SU-DHL-6 (cell line): ENCODE results near the gene WFDC10A.

Experiments
- H2AFZ ChIP-seq: fragments of 200-600 bp; sonication (generic); 2 replicates; pipeline ENCODE4 v1.6.1; 2014; ENCODE audit warnings: low read depth, mild to moderate bottlenecking, moderate library complexity, mixed read lengths, antibody characterized with exemption, low read length; ENCODE audit not compliant: severe bottlenecking
- H3F3A ChIP-seq: fragments of 200-600 bp; shearing (Covaris generic); 2 replicates; pipeline ENCODE4 v1.6.0; 2016; ENCODE audit warnings: antibody characterized with exemption, mild to moderate bottlenecking; ENCODE audit not compliant: insufficient read depth
- H3K27ac ChIP-seq: fragments of 200-600 bp; sonication (generic); 2 replicates; pipeline ENCODE4 v1.5.1; 2016; ENCODE audit warnings: low read depth, mild to moderate bottlenecking, low read length, moderate library complexity, mixed read lengths
- H3K27me3 ChIP-seq: fragments of 200-600 bp; sonication (generic), shearing (Covaris generic); 2 replicates; pipeline ENCODE4 v1.6.0; 2014; ENCODE audit warnings: mild to moderate bottlenecking, low read length
- H3K36me3 ChIP-seq: fragments of 200-600 bp; sonication (generic); 2 replicates; pipeline ENCODE4 v1.6.1; 2014; ENCODE audit warnings: mild to moderate bottlenecking, low read length, mixed read lengths
- H3K4me2 ChIP-seq: fragments of 300-600, 200-600 bp; shearing (Covaris generic), sonication (generic); 2 replicates; pipeline ENCODE4 v1.6.0; 2014; ENCODE audit warnings: low read length, low read depth, mild to moderate bottlenecking; ENCODE audit not compliant: poor library complexity, severe bottlenecking
- H3K4me3 ChIP-seq: fragments of 200-600 bp; sonication (generic); 2 replicates; pipeline ENCODE4 v1.5.1; 2014; ENCODE audit warnings: antibody characterized with exemption, low read length, mild to moderate bottlenecking, mixed read lengths; ENCODE audit not compliant: insufficient read depth, poor library complexity, severe bottlenecking
- H3K79me2 ChIP-seq: fragments of 200-600 bp; sonication (generic); 2 replicates; pipeline ENCODE4 v1.6.1; 2014; ENCODE audit warnings: mild to moderate bottlenecking, low read length, moderate library complexity; ENCODE audit not compliant: insufficient read depth
- H3K9ac ChIP-seq: fragments of 200-600 bp; sonication (generic); 2 replicates; pipeline ENCODE4 v1.7.0; 2014; ENCODE audit warnings: mild to moderate bottlenecking, low read length
- H3K9me2 ChIP-seq: fragments of 200-600 bp; sonication (generic); replicated peaks from 2 replicates; pipeline ENCODE4 v1.6.1; 2014; ENCODE audit warnings: low read length; ENCODE audit not compliant: insufficient read depth
- H3K9me3 ChIP-seq: fragments of 200-600 bp; sonication (generic); 2 replicates; pipeline ENCODE4 v1.6.1; 2014; ENCODE audit warnings: low read length, mixed read lengths; ENCODE audit not compliant: insufficient read depth
- H4K20me1 ChIP-seq: fragments of 200-600 bp; sonication (generic); 2 replicates; pipeline ENCODE4 v1.6.1; 2014; ENCODE audit warnings: low read depth, mild to moderate bottlenecking, antibody characterized with exemption, low read length, moderate library complexity, mixed read lengths
- CTCF ChIP-seq: fragments of 200-600 bp; sonication (generic); IDR thresholded peaks from one replicate; pipeline ENCODE4 v1.5.1; 2017; ENCODE audit warnings: antibody characterized with exemption, mild to moderate bottlenecking, low read length, moderate library complexity; ENCODE audit not compliant: insufficient read depth, poor library complexity, severe bottlenecking
- EZH2phosphoT487 ChIP-seq: fragments of 200-600 bp; sonication (generic), shearing (Covaris generic); conservative IDR thresholded peaks from 2 replicates; pipeline ENCODE4 v1.6.1; 2018; ENCODE audit warnings: mild to moderate bottlenecking, antibody characterized with exemption, low read length, moderate library complexity, mixed read lengths

Gene WFDC10A

GRCh38 chr20:45593498-45593897 lies 36.0 kb upstream of the WFDC10A start:
- no peaks in the 10 kb centered on the region for H3K36me3 ChIP-seq
- no peak overlapping the region for H3K4me3 ChIP-seq
- H3K79me2 ChIP-seq = no peaks in the 10 kb centered on the region
- H3F3A ChIP-seq = no peaks in the 10 kb centered on the region
- H2AFZ ChIP-seq = no peak overlapping the region
- no peak overlapping the region for H3K27ac ChIP-seq
- H3K4me2 ChIP-seq = no peak overlapping the region
- H3K9me2 ChIP-seq = no peaks in the 10 kb centered on the region
- H3K9me3 ChIP-seq = no peaks in the 10 kb centered on the region
- TF ChIP-seq CTCF = no peak
- no peak for TF ChIP-seq EZH2phosphoT487
- H4K20me1 ChIP-seq = no peaks in the 10 kb centered on the region
- H3K27me3 ChIP-seq = no peaks in the 10 kb centered on the region
- no peak overlapping the region for H3K9ac ChIP-seq

- Histone ChIP-seq H3K27ac (no peak overlapping the region), H3K36me3 (no peaks in the 10 kb centered on the region), H3F3A (no peaks in the 10 kb centered on the region), H3K79me2 (no peaks in the 10 kb centered on the region), H3K9me3 (no peaks in the 10 kb centered on the region), H3K9me2 (no peaks in the 10 kb centered on the region), H3K4me3 (no peak overlapping the region), H2AFZ (no peak overlapping the region), H3K27me3 (no peaks in the 10 kb centered on the region), H4K20me1 (no peaks in the 10 kb centered on the region), H3K9ac (no peak overlapping the region), H3K4me2 (no peak overlapping the region)
- TF ChIP-seq EZH2phosphoT487 (no peak), CTCF (no peak)
These were observed 34.3 kb upstream of the WFDC10A start for GRCh38 chr20:45595235-45595634.

- TF ChIP-seq EZH2phosphoT487 (no peak), CTCF (no peak)
- Histone ChIP-seq H3K27ac (no peak overlapping the region), H3K4me2 (no peak overlapping the region), H3K79me2 (no peaks in the 10 kb centered on the region), H3K27me3 (no peaks in the 10 kb centered on the region), H3K9me2 (no peaks in the 10 kb centered on the region), H3K36me3 (no peaks in the 10 kb centered on the region), H3K9ac (no peak overlapping the region), H4K20me1 (no peaks in the 10 kb centered on the region), H3K4me3 (no peak overlapping the region), H3F3A (no peaks in the 10 kb centered on the region), H2AFZ (no peak overlapping the region), H3K9me3 (peaks cover 4% of the 10 kb centered on the region; the same call in 1 of the 2 replicates)
These were observed 21.7 kb upstream of the WFDC10A start for GRCh38 chr20:45607810-45608209.
